Fibroblast of pulmonary artery (primary cell): ENCODE results near the gene FAM3D.

Experiments used
- DNase-seq: peaks from one replicate; pipeline ENCODE4 v3.0.0-alpha.2; 2010; ENCODE audit warnings: low read depth
- H3K4me3 ChIP-seq: replicated peaks from 2 replicates; pipeline ENCODE4 v1.5.1; 2011; ENCODE audit warnings: low read depth, mild to moderate bottlenecking, control low read depth, low read length, moderate library complexity
- CTCF ChIP-seq: IDR thresholded peaks from 2 replicates; pipeline ENCODE4 v1.5.1; 2011; ENCODE audit warnings: mild to moderate bottlenecking, control low read depth, low read length, inconsistent platforms; ENCODE audit errors: missing control alignments

FAM3D gene

GRCh38 chr3:58612830-58613229, 53.7 kb downstream of the FAM3D start:
- peak; percentile 28 for DNase-seq
- no peak overlapping the region for H3K4me3 ChIP-seq
- TF ChIP-seq CTCF = no peak

- no peak for TF ChIP-seq CTCF
- no peak for DNase-seq
Measured at GRCh38 chr3:58609990-58610389, 56.6 kb downstream of the FAM3D start.

GRCh38 chr3:58608648-58609047, 57.9 kb downstream of the FAM3D start:
- TF ChIP-seq CTCF = no peak
- no peak for DNase-seq
- no peak overlapping the region for H3K4me3 ChIP-seq

More at GRCh38 chr3:58609990-58610389, 56.6 kb downstream of the FAM3D start:
- no peak overlapping the region for H3K4me3 ChIP-seq

- H3K4me3 ChIP-seq = no peak overlapping the region
- DNase-seq = no peak
- no peak for TF ChIP-seq CTCF
Measured at GRCh38 chr3:58607816-58608215, 58.8 kb downstream of the FAM3D start.

GRCh38 chr3:58606693-58607092, 59.9 kb downstream of the FAM3D start:
- DNase-seq = no peak
- no peak overlapping the region for H3K4me3 ChIP-seq
- no peak for TF ChIP-seq CTCF

GRCh38 chr3:58604031-58604430, 62.5 kb downstream of the FAM3D start:
- no peak overlapping the region for H3K4me3 ChIP-seq
- DNase-seq = no peak
- TF ChIP-seq CTCF = no peak

GRCh38 chr3:58603606-58604005, 63.0 kb downstream of the FAM3D start:
- no peak overlapping the region for H3K4me3 ChIP-seq
- DNase-seq = no peak
- no peak for TF ChIP-seq CTCF
